ENCODE results near the gene ITGB3BP.

The ITGB3BP gene

DNA sequence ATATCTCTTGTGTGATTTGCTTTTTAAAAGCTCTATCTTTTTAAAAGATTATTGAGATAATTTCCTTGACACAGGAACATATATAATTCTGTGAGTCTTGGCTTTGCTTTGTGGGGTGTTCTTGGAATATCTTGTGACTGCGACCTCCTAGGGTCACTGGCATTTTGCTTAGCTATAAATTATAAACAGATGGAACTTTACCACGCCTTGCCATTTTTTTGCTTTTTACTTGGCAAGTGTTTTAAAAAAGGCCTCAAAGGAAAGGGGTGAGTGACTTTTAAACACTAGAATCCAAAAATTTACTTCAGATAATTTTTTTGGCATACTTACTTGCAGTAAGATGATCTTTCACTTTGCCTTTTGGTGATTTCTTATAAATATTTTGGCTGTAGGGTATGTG is 112.0 kb downstream of the ITGB3BP start:
- ATAC-seq (no peak), DNase-seq (no peak)
- peak overlapping the region in 1 of 2 donors; percentile 54 for H3K27ac Mint-ChIP-seq
- no peak overlapping the region for H3K4me3 Mint-ChIP-seq
- H3K4me1 Mint-ChIP-seq, result no peaks in the 10 kb centered on the region
- H3K9me3 Mint-ChIP-seq, result no peaks in the 10 kb centered on the region
- H3K27me3 Mint-ChIP-seq, result no peaks in the 10 kb centered on the region

DNA sequence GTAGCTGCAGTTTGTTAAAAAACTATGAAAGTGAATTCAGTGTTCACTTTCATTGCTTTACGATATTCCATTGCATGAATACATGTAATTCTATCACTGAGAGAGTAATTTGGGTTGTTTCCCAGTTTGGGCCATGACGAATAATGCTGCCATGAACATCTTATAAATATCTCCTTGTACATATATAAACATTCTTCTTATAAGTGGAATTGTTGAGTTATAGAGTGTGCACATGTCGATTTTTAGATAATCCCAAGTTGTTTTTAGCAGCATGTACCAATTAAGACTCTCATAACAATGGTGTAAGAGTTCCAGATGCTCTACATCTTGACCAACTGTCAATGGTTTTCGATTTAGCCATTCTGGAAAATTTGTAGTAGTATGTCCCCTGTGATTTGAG is 114.7 kb downstream of the ITGB3BP start:
- H3K9me3 Mint-ChIP-seq, result no peaks in the 10 kb centered on the region
- no peaks in the 10 kb centered on the region for H3K4me1 Mint-ChIP-seq
- no peak for ATAC-seq
- no peak overlapping the region for H3K27ac Mint-ChIP-seq
- H3K4me3 Mint-ChIP-seq, result no peak overlapping the region
- H3K27me3 Mint-ChIP-seq, result no peaks in the 10 kb centered on the region
- no peak for DNase-seq

DNA sequence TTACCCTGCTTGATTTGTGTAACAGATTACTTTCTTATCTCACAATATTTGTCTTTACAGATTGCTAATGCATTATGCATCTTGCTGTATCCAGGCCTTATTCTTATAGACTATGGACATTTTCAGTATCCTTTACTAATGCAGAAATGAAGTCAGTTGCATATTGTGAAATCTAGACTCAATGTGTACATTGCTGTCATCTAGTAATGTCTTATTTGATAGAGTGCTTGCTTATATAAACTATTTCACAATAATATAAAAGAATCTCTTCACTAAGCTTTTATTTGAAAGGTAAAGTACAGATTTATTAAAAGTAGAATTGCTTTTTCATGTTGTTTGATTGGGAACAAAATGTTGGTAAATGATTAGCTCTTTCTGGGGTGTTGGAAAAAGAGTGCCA is 116.0 kb downstream of the ITGB3BP start:
- no peak overlapping the region for H3K4me3 Mint-ChIP-seq
- H3K27me3 Mint-ChIP-seq, result no peaks in the 10 kb centered on the region
- ATAC-seq (no peak), DNase-seq (no peak)
- no peak overlapping the region for H3K27ac Mint-ChIP-seq
- H3K9me3 Mint-ChIP-seq, result no peaks in the 10 kb centered on the region
- no peaks in the 10 kb centered on the region for H3K4me1 Mint-ChIP-seq

DNA sequence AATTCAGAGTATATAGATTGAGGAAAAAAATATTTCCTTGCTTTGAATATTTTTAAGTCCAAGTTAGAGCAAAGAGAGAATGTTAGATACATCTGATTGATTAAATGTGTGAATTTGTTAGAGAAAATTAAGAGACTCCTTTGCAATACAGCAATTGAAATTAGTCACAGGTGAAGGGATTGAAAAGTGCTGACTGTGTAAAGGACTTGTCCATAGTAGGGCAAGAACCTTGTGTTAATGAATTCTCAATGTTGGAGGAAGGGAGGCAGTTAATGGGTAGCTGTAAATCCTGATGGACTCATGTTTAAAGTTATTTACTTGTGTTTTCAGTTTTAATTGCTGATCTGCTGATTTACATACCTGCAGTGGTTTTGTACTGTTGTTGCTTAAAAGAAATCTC is 117.0 kb downstream of the ITGB3BP start:
- no peak for DNase-seq
- no peaks in the 10 kb centered on the region for H3K4me1 Mint-ChIP-seq
- H3K27me3 Mint-ChIP-seq, result no peaks in the 10 kb centered on the region
- H3K27ac Mint-ChIP-seq, result peak overlapping the region in 1 of 2 donors; percentile 88
- no peak overlapping the region for H3K4me3 Mint-ChIP-seq
- H3K9me3 Mint-ChIP-seq, result no peaks in the 10 kb centered on the region
- ATAC-seq, result no peak

DNA sequence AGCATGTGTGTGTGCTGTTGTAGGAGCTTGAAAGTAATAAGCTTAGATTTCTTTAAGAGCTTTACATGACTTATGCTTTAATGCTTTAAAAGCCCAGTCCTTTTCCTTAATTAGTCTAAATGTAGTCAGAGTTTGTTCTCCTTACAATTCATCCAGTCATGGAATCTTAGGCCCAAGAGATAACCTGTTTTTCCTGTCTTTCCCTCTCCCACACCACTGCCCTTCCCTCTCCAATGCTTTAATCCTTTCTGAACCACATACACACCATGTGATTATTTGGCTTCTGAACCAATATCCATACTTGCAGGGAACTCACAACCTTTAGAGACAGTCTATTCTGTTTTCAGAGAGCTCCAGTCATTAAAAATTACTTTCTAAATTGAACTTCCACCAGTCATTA is 118.0 kb downstream of the ITGB3BP start:
- ATAC-seq, result no peak
- DNase-seq, result no peak
- H3K4me3 Mint-ChIP-seq, result no peak overlapping the region
- no peaks in the 10 kb centered on the region for H3K27me3 Mint-ChIP-seq
- no peaks in the 10 kb centered on the region for H3K4me1 Mint-ChIP-seq
- H3K9me3 Mint-ChIP-seq, result no peaks in the 10 kb centered on the region
- H3K27ac Mint-ChIP-seq, result no peak overlapping the region

- H3K4me1 Mint-ChIP-seq, result no peaks in the 10 kb centered on the region
- H3K27me3 Mint-ChIP-seq, result no peaks in the 10 kb centered on the region
- no peak for ATAC-seq
- no peak overlapping the region for H3K27ac Mint-ChIP-seq
- H3K4me3 Mint-ChIP-seq, result no peak overlapping the region
- H3K9me3 Mint-ChIP-seq, result no peaks in the 10 kb centered on the region
- no peak for DNase-seq
Measured at GRCh38 chr1:63403386-63403785, 119.6 kb downstream of the ITGB3BP start.

DNA sequence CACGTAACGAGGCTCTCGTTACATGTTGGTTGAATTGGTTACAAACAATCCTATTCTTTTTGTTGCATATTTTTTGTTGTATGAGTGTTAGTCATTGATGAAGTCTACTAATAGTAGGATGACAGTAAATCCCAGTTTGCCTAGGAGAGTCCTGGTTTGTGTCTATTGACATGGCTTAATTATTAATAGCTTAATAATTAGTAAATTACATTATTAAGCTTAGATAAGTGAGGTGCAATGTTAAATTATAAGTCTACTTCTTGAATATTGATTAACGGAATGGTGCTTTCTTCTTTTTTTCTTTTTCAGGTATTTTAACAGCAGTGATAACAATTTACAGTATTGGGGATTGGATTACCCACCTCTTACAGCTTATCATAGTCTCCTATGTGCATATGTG is 121.1 kb downstream of the ITGB3BP start:
- Mint-ChIP-seq H3K27ac (no peak overlapping the region), H3K4me3 (no peak overlapping the region), H3K4me1 (no peaks in the 10 kb centered on the region), H3K9me3 (no peaks in the 10 kb centered on the region), H3K27me3 (no peaks in the 10 kb centered on the region)
- DNase-seq (no peak), ATAC-seq (no peak)

Measured in stimulated activated naive CD8-positive, alpha-beta T cell treated with anti-CD3 and anti-CD28 coated beads, Interleukin-15, amount 100 ng/mL, for 72 hours (primary cell).